Measurements from ENCODE around the gene AHSA1.

The AHSA1 gene

GRCh38 chr14:77503138-77503537 is 45.2 kb downstream of the AHSA1 start:
- no peak for DNase-seq (ENCODE audit: low spot score)
- in situ Hi-C loops (cut with MboI; ENCODE audit: low pct_unique_long_range_greater_than_20kb, low sequenced_read_pairs, unreplicated experiment) = no loop called here
- TF ChIP-seq CTCF (IDR thresholded peaks at IDR 0.05; ENCODE audit: extremely low read depth, insufficient read depth, missing control alignments) = no peak

- DNase-seq (ENCODE audit: low spot score) = no peak
- in situ Hi-C loops (cut with MboI; ENCODE audit: low pct_unique_long_range_greater_than_20kb, low sequenced_read_pairs, unreplicated experiment) = no loop called here
- no peak for TF ChIP-seq CTCF (IDR thresholded peaks at IDR 0.05; ENCODE audit: extremely low read depth, insufficient read depth, missing control alignments)
These were observed 47.1 kb downstream of the AHSA1 start for GRCh38 chr14:77505031-77505430.

DNA sequence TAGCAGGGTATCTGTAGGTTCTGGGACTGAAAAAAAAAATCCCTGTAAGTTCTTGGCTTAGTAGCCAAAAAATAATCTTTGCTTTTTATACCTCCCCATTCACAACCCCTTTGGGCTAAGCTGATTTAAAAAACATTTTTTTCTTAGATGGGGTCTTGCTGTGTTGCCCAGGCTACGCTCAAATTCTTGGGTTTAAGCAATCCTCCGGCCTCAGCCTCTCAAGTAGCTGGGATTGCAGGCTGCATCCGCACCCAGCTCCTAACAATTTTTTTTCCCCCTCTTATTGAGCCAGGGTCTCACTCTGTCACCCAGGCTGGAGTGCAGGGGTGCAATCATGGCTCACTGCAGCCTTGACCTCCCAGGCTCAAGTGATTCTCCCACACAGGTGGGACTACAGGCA is 49.9 kb downstream of the AHSA1 start:
- in situ Hi-C loops (cut with MboI; ENCODE audit: low pct_unique_long_range_greater_than_20kb, low sequenced_read_pairs, unreplicated experiment) = no loop called here

GRCh38 chr14:77508249-77508648 is 50.4 kb downstream of the AHSA1 start:
- no peak for DNase-seq (ENCODE audit: low spot score)
- in situ Hi-C loops (cut with MboI; ENCODE audit: low pct_unique_long_range_greater_than_20kb, low sequenced_read_pairs, unreplicated experiment) = no loop called here
- no peak for TF ChIP-seq CTCF (IDR thresholded peaks at IDR 0.05; ENCODE audit: extremely low read depth, insufficient read depth, missing control alignments)

More for the DNA sequence above, 49.9 kb downstream of the AHSA1 start:
- no peak for DNase-seq (ENCODE audit: low spot score)
- TF ChIP-seq CTCF (IDR thresholded peaks at IDR 0.05; ENCODE audit: extremely low read depth, insufficient read depth, missing control alignments) = no peak

DNA sequence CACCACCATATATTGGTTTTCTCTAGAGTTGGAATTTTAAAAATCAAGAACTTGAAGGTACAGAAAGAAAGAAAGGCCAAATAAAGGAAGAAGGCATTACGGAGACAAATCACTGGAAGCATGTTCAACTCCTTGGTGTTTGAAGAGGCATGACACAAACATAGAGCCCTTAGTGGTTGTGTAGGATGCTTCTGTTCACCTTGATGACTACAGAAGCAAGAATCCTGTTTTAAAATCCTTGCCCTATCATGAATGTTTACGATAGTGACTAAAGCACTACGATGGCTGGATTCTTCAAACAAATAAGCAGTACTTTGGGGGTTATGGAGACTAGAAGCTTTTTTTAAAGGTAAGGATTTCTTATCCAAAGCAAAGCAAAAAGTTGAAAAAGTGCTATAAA is 51.0 kb downstream of the AHSA1 start:
- DNase-seq (ENCODE audit: low spot score) = no peak
- no peak for TF ChIP-seq CTCF (IDR thresholded peaks at IDR 0.05; ENCODE audit: extremely low read depth, insufficient read depth, missing control alignments)
- in situ Hi-C loops (cut with MboI; ENCODE audit: low pct_unique_long_range_greater_than_20kb, low sequenced_read_pairs, unreplicated experiment) = no loop called here

DNA sequence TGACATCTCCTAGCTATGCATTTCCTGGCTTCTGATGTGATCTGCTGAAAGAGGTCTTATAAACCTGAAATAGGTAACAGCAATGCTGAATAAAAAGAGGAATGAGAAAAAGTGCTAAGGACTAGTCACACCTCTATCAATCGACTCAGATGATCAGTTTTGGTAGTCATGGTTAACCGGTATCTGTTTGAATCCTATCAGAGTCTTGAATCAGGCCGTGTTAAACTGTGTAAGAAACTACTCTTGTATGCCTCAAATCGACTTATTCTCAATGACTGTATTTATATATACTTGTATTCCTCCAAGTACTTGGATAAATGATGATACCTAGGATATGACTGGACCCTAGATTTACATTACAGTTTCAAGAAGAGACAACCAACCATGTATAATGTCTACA is 51.5 kb downstream of the AHSA1 start:
- in situ Hi-C loops (cut with MboI; ENCODE audit: low pct_unique_long_range_greater_than_20kb, low sequenced_read_pairs, unreplicated experiment) = no loop called here
- TF ChIP-seq CTCF (IDR thresholded peaks at IDR 0.05; ENCODE audit: extremely low read depth, insufficient read depth, missing control alignments) = no peak
- no peak for DNase-seq (ENCODE audit: low spot score)
